Upper lobe of left lung (tissue), 6 donors: ENCODE results near the gene ADAMTS17. TPM values are rescaled to one million over a fixed set of nuclear protein-coding genes. Genes with fewer than 3 reads are reported as not detected.

ENCODE experiments used
- ATAC-seq, 2 donors: fragments of 200-7000 bp; cut with Tn5 transposase; one replicate each; pipeline ENCODE4 v1.9.1; 2022; ENCODE audit warnings: mild to moderate bottlenecking in 2 of 2, moderate library complexity in 2 of 2; ENCODE audit not compliant: low FRiP score in 2 of 2
- DNase-seq, 2 donors: peaks; one replicate each; pipeline ENCODE4 v3.0.0-alpha.2; 2019 to 2020
- H3K27ac ChIP-seq, 4 donors: fragments of 200-600 bp; sonication (generic); one replicate each; pipeline ENCODE4 v1.5.1; 2016 to 2019
- H3K27me3 ChIP-seq, 4 donors: fragments of 200-600 bp; sonication (generic); one replicate each; pipeline ENCODE4 v1.5.1; 2017 to 2019
- H3K36me3 ChIP-seq, 4 donors: fragments of 200-600 bp; sonication (generic); one replicate each; pipeline ENCODE4 v1.5.1; 2016 to 2019
- H3K4me1 ChIP-seq, 4 donors: fragments of 200-600 bp; sonication (generic); one replicate each; pipeline ENCODE4 v1.5.1; 2018 to 2019
- H3K4me3 ChIP-seq, 4 donors: fragments of 200-600 bp; sonication (generic); one replicate each; pipeline ENCODE4 v1.5.1; 2017 to 2019; ENCODE audit warnings: mild to moderate bottlenecking in 2 of 4, moderate library complexity in 1 of 4
- H3K9me3 ChIP-seq, 4 donors: fragments of 200-600 bp; sonication (generic); one replicate each; pipeline ENCODE4 v1.5.1; 2018 to 2019
- EP300 ChIP-seq, 4 donors: sonication (generic); formaldehyde crosslinking; IDR thresholded peaks; one replicate each; pipeline ENCODE4 v1.5.1; 2017; ENCODE audit warnings: antibody characterized with exemption in 4 of 4, control low read depth in 2 of 4
- POLR2A ChIP-seq, 4 donors: fragments of 450-650 bp; IDR thresholded peaks; one replicate each; pipeline ENCODE4 v1.5.1; 2016 to 2017; ENCODE audit warnings: antibody characterized with exemption in 4 of 4, mild to moderate bottlenecking in 2 of 4
- POLR2AphosphoS5 ChIP-seq, 2 donors: sonication (generic); formaldehyde crosslinking; IDR thresholded peaks; one replicate each; pipeline ENCODE4 v1.5.1; 2017; ENCODE audit warnings: antibody characterized with exemption in 2 of 2
- WGBS, 2 donors: methylation state at CpG; one replicate each; pipeline ENCODE4 v1.1.5; 2017 to 2018; 5-methylcytosine and 5-hydroxymethylcytosine counted together
- total RNA-seq, 6 donors: library from RNA; depleted of rRNA in 4 of 6; stranded (reverse); fragments of >200 nt in 4 of 6; gene quantifications; one replicate each; pipeline versions ENCODE4 v1.1.0 to v1.2.1, GENCODE V29; 2016 to 2021
- TF ChIP-seq, protein P1 (sequence below), 6 experiments: fragments of 450-650 bp in 4 of 6; fragments of 200-600 bp in 2 of 6; sonication (generic) in 2 of 6; IDR thresholded peaks; one replicate each; pipeline ENCODE4 v1.5.1; 2016 to 2019; ENCODE audit warnings: antibody characterized with exemption in 6 of 6
- donor health status: DM: no; HTN: no; CAD: no; lungs with moderate emphysema.
- donor health status: DM: no; HTN: yes; CAD: no; lungs with severe emphysema.

The ADAMTS17 gene
- total RNA-seq, 6 donors from 2014 or later = 3.2 to 11.5 (median 5.7) TPM

GRCh38 chr15:100234158-100235029 lies 107.4 kb downstream of the ADAMTS17 start:
- Histone ChIP-seq H3K27ac (no peak overlapping the region), H3K9me3 (no peaks in the 10 kb centered on the region), H3K4me3 (no peak overlapping the region), H3K36me3 (no peaks in the 10 kb centered on the region), H3K4me1 (no peaks in the 10 kb centered on the region), H3K27me3 (no peaks in the 10 kb centered on the region)
- TF ChIP-seq, protein P1, sequence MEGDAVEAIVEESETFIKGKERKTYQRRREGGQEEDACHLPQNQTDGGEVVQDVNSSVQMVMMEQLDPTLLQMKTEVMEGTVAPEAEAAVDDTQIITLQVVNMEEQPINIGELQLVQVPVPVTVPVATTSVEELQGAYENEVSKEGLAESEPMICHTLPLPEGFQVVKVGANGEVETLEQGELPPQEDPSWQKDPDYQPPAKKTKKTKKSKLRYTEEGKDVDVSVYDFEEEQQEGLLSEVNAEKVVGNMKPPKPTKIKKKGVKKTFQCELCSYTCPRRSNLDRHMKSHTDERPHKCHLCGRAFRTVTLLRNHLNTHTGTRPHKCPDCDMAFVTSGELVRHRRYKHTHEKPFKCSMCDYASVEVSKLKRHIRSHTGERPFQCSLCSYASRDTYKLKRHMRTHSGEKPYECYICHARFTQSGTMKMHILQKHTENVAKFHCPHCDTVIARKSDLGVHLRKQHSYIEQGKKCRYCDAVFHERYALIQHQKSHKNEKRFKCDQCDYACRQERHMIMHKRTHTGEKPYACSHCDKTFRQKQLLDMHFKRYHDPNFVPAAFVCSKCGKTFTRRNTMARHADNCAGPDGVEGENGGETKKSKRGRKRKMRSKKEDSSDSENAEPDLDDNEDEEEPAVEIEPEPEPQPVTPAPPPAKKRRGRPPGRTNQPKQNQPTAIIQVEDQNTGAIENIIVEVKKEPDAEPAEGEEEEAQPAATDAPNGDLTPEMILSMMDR (IDR thresholded peaks at IDR 0.05) = no peak
- TF ChIP-seq POLR2AphosphoS5 (IDR thresholded peaks at IDR 0.05) = no peak
- TF ChIP-seq EP300 (IDR thresholded peaks at IDR 0.05) = no peak
- no peak for TF ChIP-seq POLR2A (IDR thresholded peaks at IDR 0.05)
- 56 to 57% methylated on average over 20 of the region's 20 CpGs for WGBS, 2 donors
- DNase-seq (no peak), ATAC-seq (peak in 1 of 2 donors; percentile 51)

DNA sequence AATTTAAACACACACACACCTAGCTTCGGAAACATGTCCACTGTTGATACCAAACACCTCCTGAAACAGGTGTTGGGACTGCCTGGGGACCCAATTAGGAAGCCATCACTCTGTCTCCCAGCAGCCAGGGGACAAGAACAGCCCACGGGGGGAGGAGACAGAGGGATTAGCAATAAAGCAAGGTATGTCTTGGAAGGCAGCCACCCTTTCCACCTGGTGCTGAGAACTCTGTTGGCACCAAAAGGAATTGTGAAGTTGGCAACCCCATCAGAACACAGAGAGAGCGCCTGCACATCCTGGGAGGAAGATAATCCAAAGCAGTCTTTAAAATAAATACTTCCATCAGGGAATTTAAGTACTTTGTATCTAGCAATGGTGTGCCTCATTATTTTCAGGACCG lies 111.0 kb downstream of the ADAMTS17 start:
- ATAC-seq = no peak
- Histone ChIP-seq H3K9me3 (no peaks in the 10 kb centered on the region), H3K36me3 (no peaks in the 10 kb centered on the region), H3K4me1 (no peaks in the 10 kb centered on the region), H3K4me3 (no peak overlapping the region), H3K27me3 (no peaks in the 10 kb centered on the region), H3K27ac (no peak overlapping the region)
- 78 to 84% methylated on average over 4 of the region's 4 CpGs for WGBS, 2 donors
- TF ChIP-seq EP300 (IDR thresholded peaks at IDR 0.05) (no peak), POLR2AphosphoS5 (IDR thresholded peaks at IDR 0.05) (no peak), POLR2A (IDR thresholded peaks at IDR 0.05) (no peak)
- TF ChIP-seq, protein P1 (IDR thresholded peaks at IDR 0.05) = no peak
- no peak for DNase-seq

DNA sequence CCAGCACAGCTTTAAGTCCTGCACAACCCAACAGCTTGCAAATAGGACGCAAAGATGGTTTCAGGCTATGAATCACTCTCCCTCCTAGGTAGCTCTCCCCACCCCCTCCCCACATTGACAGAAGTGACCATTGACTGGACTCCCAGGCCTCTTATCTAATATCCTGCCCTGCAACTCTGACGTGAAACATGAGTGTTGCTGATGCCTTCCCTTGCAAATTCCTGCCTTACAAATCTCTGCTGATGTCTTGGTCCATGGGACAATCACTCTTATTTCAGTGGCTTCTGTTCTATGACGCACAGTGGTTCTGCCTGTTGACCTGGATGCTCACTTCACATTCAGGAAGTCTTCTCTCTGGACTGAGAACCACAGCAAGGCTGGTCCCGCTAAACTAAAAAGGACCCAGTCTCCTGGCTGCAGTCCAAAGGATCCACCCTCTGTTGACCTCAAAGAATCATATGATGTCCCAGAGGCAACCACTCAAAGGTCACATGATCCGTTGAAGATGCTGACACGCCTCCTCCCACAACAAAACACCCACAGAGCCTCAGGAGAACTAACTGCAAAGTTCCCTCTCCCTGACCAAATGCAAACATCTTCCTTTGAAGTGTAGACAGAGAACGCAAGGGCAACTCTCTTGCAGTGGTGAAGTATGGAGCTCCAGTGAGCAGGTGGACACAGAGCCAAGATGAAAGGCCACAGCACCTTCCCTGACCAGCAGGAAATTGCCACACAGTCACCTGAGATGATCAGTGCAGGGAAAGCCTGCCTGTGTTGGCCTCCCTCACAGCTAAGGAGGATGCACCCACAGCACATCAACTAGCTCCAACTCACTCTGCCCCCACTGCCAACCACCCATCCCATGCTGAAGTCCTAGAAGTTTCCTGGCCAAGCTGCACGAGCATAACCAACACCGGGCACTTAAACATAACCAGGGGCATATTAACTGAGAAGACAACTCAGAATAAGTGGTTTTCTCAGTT lies 112.3 kb downstream of the ADAMTS17 start:
- 64 to 74% methylated on average over 5 to 9 of the region's 9 CpGs for WGBS, 2 donors
- H3K4me3 ChIP-seq = no peak overlapping the region
- no peaks in the 10 kb centered on the region for H3K4me1 ChIP-seq
- TF ChIP-seq, protein P1 (IDR thresholded peaks at IDR 0.05) = no peak
- TF ChIP-seq POLR2A (IDR thresholded peaks at IDR 0.05) = no peak
- TF ChIP-seq EP300 (IDR thresholded peaks at IDR 0.05) = no peak
- no peak for TF ChIP-seq POLR2AphosphoS5 (IDR thresholded peaks at IDR 0.05)
- H3K36me3 ChIP-seq = no peaks in the 10 kb centered on the region
- no peak overlapping the region for H3K27ac ChIP-seq
- DNase-seq (no peak), ATAC-seq (no peak)
- H3K27me3 ChIP-seq = no peaks in the 10 kb centered on the region
- no peaks in the 10 kb centered on the region for H3K9me3 ChIP-seq

- no peaks in the 10 kb centered on the region for H3K27me3 ChIP-seq
- no peaks in the 10 kb centered on the region for H3K9me3 ChIP-seq
- H3K27ac ChIP-seq = no peak overlapping the region
- H3K4me3 ChIP-seq = no peak overlapping the region
- H3K4me1 ChIP-seq = no peaks in the 10 kb centered on the region
- ATAC-seq (no peak), DNase-seq (no peak)
- 79 to 83% methylated on average over 7 to 9 of the region's 9 CpGs for WGBS, 2 donors
- no peak for TF ChIP-seq POLR2AphosphoS5 (IDR thresholded peaks at IDR 0.05)
- TF ChIP-seq, protein P1 (IDR thresholded peaks at IDR 0.05) = no peak
- TF ChIP-seq POLR2A (IDR thresholded peaks at IDR 0.05) = no peak
- no peak for TF ChIP-seq EP300 (IDR thresholded peaks at IDR 0.05)
- no peaks in the 10 kb centered on the region for H3K36me3 ChIP-seq
Measured at GRCh38 chr15:100227781-100228180, 114.0 kb downstream of the ADAMTS17 start.
